Globus pallidus (tissue), 1 donor: Measurements from ENCODE around the gene GON4L.
A peak's percentile ranks its signal among the peaks of the same experiment; 100 is the strongest.
"Not testable (repeated sequence)": the region's sequence is repeated elsewhere in the genome, so short reads cannot be mapped to it uniquely, and the experiment has no call there.

Experiments
- DNase-seq: peaks from one replicate; pipeline ENCODE4 v3.0.0-alpha.2; 2015; ENCODE audit warnings: low spot score

The GON4L gene

GRCh38 chr1:155831279-155831976 lies 25.6 kb downstream of the GON4L start:
- DNase-seq = no peak

DNA sequence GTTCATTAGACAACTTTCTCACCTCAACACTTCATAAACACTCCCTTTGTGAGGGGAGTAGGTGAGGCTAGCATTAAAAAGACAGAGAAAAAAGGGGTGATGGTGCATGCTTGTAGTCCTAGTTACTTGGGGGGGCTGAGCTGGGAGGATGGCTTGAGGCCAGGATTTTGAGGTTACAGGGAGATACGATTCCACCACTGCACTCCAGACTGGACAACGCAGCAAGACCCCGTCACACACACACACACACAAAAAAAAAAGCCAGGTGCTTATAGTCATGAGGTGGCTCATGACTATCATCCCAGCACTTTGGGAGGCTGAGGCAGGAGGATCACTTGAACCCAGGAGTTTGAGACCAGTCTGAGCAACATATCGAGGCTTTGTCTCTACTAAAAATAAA lies 29.6 kb downstream of the GON4L start:
- DNase-seq = no peak

GRCh38 chr1:155816351-155816750 lies 40.7 kb downstream of the GON4L start:
- DNase-seq = no peak

DNA sequence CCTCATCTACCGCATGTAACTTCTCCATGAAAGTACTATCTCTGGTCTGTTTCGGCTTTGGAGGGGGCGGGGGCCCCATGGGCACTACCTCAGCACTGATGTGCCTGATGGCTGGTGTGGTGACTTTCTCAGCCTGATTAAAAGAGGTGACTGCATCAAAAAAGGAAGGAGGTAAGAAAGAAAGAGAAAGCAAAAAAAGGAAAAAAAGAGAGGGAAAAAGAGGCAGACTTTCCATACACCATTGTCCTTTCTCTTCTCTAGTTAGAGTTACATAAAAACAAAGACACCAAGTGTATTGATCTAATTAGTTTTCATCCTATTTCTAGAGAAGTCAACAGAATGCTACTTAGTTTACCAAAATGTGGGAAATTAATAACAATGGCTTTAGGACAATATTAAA lies 43.3 kb downstream of the GON4L start:
- no peak for DNase-seq

- DNase-seq = no peak
Measured at GRCh38 chr1:155812878-155813277, 44.1 kb downstream of the GON4L start.

GRCh38 chr1:155809088-155809487 lies 47.9 kb downstream of the GON4L start:
- no peak for DNase-seq

- no peak for DNase-seq
Measured at GRCh38 chr1:155801149-155801548, 55.9 kb downstream of the GON4L start.

DNA sequence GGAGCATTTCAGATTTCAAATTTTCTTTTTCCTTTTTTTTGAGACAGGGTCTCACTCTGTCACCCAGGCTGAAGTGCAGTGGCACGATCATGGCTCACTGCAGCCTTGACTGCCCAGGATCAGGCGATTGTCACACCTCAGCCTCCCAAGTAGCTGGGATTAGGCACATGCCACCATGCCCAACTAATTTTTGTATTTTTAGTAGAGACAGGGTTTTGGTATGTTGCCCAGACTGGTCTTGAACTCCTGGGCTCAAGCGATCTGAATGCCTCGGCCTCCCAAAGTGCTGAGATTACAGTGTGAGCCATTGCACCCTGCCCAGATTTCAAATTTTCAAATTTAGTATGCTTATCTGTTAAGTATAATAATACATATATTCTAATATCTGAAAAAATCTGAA lies 61.4 kb downstream of the GON4L start:
- DNase-seq = not testable (repeated sequence)

- DNase-seq = no peak
Measured at GRCh38 chr1:155794605-155795245, 62.3 kb downstream of the GON4L start.

GRCh38 chr1:155793213-155793612 lies 63.8 kb downstream of the GON4L start:
- DNase-seq = no peak

DNA sequence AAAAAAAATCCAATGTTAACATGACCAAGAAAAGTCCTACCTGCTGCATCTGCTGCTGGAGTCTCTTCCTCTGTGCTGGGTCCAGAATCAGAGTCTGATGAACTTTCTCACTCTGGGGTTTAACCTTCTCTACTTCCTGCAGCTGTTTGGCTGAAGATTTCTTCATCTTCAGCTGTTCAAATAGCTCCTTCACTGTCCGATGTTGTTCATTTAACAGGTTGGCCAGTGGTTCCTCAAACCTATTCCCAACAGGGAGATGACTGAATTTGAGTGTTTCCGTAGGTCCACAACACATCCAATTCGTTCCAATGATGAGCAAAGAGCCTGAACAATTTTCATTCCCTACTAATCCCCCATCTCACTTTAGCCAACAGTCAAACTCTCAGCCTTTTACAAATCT lies 79.4 kb downstream of the GON4L start:
- DNase-seq = no peak

DNA sequence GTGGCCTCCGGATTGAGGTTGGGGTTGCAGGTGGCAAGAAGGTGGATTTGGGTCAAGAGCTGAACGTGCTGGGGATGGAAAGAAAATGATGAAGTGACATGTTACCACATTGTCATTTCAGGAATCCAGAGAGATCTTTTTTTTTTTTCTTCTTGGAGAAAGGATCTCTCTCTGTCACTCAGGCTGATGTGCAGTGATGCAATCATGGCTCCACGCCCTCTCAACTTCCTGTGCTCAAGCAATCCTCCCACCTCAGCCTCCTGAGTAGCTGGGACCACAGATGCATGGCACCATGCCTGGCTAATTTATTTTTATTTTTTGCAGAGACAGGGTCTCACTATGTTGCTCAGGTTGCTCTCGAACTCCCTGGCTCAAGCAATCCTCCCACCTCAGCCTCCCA lies 80.6 kb downstream of the GON4L start:
- no peak for DNase-seq

DNA sequence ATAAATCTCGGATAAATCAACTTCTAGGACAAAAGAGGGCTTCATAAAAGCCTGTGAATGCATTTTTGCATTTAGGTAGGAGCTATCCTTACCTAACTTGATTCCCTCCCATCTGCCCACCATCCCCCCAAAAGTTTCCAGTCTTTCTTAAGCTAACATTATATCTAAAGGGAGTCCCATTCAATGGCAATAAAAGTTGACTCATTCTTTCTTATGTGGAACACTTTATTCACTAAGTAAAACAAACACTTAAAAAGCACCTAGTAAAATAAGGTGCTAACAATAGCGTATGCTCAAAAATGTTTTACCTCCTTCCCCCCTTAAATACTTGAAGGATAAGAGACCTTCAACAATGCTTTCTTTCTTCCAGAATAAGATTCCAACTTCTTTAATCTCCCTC lies 83.8 kb downstream of the GON4L start:
- no peak for DNase-seq

GRCh38 chr1:155769257-155769656 lies 87.8 kb downstream of the GON4L start:
- DNase-seq = no peak

- DNase-seq = not testable (repeated sequence)
Measured at GRCh38 chr1:155767399-155767989, 89.5 kb downstream of the GON4L start.

GRCh38 chr1:155763989-155764388 lies 93.0 kb downstream of the GON4L start:
- DNase-seq = not testable (repeated sequence)

DNA sequence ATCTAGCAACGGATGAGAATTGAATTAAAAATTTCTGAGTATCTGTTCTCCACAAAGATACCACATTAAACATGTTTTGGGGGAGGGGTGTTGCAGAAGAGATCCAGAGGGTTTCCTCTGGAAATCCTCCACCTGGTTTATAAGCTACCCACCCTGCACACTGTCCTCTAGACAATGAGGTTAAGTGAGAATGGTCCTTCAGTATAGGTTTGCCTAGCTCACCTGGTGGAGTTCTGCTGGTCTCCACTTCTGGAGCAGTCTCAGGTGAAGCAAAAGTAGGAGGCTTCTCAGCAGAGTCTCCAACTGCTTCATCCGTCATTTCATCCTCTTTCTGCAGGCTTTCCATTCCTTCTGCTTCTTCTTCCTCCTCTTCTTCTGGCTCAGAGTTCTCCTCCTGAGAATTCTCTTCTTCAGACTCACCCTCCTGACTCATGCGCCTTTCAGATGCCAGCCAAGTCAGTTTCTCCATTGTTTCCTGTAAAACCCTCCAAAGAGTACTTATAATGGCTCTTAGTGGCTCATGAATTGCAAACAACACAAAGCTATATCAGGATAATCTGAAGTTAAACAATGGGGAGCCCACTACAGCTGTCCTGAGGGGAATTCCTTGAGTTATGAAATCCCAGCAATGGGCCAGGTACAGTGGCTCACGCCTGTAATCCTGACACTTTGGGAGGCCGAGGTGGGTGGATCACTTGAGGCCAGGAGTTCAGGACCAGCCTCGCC lies 93.8 kb downstream of the GON4L start:
- DNase-seq = peak; percentile 47

DNA sequence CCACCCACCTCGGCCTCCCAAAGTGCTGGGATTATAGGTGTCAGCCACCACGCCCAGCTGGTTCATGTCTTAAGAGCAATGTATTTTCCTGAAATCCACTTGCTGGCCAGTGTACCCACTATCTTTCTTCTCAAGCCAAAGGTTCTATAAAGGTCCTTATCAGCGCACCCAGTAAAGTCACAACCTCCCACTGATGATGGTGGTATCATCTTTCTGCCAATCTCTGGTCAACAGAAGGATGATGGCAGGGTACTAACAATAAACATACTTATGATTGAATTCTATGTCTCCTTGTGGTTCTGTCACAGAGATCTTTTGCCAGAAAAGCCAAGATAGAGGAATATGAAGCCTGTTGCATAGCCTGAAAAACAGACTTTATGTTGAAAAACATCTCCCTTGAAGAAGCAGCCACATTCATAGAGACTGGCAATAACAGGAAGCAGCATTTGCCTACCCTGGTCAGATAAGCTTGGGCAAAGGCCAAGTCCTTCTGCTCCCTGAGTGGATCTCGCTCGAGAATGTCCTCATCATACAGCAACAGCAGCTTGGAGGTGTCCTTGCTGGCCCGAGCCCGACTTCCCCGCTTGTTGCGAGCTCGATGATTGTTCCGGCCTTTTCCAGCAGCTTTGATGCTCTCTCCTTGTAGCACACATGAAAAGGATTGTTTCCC lies 95.1 kb downstream of the GON4L start:
- DNase-seq = no peak

DNA sequence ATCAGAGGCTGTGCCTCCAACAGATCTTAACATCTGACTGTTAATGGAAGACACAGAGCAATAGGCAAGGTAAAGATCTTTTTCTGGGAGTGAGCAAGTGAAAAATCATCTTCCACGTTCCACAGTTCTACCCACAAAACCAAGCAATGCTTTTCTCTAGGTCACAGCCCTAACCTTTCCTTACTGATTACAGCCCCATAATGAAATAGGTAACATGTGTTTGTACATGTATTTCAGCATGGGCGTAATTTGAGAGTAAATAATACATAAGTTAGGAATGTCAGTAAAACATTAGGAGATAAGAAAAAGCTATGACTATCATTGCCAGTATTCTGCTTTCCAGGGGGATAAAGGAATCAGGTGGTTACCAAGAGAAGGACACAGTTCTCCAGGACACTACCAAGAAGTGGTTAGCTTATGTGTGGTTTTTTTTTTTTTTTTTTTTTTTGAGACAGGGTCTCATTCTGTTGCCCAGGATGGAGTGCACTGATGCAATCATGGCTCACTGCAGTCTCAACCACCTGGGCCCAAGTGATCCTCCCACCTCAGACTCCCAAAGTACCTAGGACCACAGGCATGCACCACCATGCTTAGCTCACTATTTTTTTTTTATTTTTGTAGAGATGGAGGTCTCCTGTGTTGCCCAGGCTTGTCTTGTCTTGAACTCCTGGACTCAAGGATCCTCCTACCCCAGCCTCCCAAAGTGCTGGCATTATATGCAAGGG lies 96.1 kb downstream of the GON4L start:
- no peak for DNase-seq

GRCh38 chr1:155759966-155760630 lies 96.9 kb downstream of the GON4L start:
- DNase-seq = no peak

- DNase-seq = not testable (repeated sequence)
Measured at GRCh38 chr1:155759017-155759416, 98.0 kb downstream of the GON4L start.
